ENCODE results near the gene LRRC37A. TPM values are rescaled to one million over a fixed set of nuclear protein-coding genes. Genes with fewer than 3 reads are reported as not detected.
"Not testable (repeated sequence)": the region's sequence is repeated elsewhere in the genome, so short reads cannot be mapped to it uniquely, and the experiment has no call there.

LRRC37A gene
- total and polyA plus RNA-seq, 2 experiments from 2014 or later, result 1.2 to 1.4 TPM

DNA sequence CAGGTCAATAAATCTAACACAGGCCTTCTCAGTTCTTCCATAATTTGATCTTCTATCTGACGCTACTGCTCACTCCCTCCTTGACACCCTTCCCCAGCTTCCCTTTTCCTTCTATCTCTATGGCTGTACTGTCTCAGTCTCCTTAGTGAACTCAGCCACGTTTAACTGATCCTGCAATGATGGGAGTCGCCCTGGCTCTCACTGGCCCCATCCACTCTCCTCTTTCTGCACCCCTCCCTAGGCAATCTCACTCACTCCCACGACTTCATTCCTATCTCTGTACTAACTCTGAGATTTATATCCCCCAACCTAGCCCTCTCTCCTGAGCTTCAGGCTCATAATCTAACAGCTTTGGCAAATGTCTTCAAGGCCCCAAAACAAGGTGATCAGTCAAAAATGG is 58.9 kb downstream of the LRRC37A start:
- DNase-seq (ENCODE audit: low spot score); H3K9me3 ChIP-seq (ENCODE audit: low read depth); H3K79me2 ChIP-seq; H3K4me1 ChIP-seq (ENCODE audit: insufficient read depth); H3K4me3 ChIP-seq; H4K20me1 ChIP-seq (ENCODE audit: insufficient read depth, poor library complexity, severe bottlenecking); H3K36me3 ChIP-seq (replicated peaks; ENCODE audit: insufficient read depth, low read depth); H3K9me2 ChIP-seq (replicated peaks; ENCODE audit: insufficient read depth); H3K27me3 ChIP-seq; H2AFZ ChIP-seq; H3K4me2 ChIP-seq; H3K27ac ChIP-seq: not testable (repeated sequence)
- no CpG with 5 or more reads among the region's 4 CpGs for whole genome bisulfite sequencing (ENCODE audit: low lambda C conversion rate, missing lambda C conversion rate)

DNA sequence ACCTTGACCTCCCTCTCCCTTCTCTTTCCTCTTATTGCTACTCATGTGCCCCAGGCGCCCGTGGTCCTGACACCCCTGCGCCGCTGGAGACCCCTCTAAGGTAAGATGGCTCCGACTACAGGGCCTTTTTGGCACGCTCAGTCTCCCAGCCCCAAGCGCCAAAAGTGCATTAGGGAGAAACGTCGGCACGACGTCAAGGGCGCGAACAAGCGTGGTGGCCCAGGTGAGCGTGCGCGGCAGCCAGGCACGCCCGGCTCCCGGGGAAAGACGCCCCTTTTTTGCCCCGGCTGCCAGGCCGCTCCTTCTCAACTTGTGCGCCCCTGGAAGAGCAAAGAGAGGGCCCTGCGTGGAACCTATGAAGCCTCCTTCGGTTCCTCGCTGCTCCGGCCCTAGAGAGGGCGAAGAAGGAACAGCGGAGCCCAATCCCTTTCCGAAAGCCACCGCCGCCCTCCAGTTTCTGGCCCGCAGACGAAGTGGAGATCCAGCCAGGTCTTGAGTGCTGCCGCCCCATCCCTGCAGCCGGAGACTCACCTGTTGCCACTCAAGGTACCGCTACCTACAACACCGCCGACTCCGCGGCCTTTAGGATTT is 66.3 kb downstream of the LRRC37A start:
- not testable (repeated sequence) for H3K4me1 ChIP-seq (ENCODE audit: insufficient read depth); H3K9me3 ChIP-seq (ENCODE audit: low read depth); H3K27ac ChIP-seq; H4K20me1 ChIP-seq (ENCODE audit: insufficient read depth, poor library complexity, severe bottlenecking); H3K9me2 ChIP-seq (replicated peaks; ENCODE audit: insufficient read depth); H3K4me3 ChIP-seq; H3K4me2 ChIP-seq; DNase-seq (ENCODE audit: low spot score); H3K27me3 ChIP-seq; H3K36me3 ChIP-seq (replicated peaks; ENCODE audit: insufficient read depth, low read depth); H3K79me2 ChIP-seq; H2AFZ ChIP-seq
- WGBS (ENCODE audit: low lambda C conversion rate, missing lambda C conversion rate), result no CpG with 5 or more reads among the region's 42 CpGs

DNA sequence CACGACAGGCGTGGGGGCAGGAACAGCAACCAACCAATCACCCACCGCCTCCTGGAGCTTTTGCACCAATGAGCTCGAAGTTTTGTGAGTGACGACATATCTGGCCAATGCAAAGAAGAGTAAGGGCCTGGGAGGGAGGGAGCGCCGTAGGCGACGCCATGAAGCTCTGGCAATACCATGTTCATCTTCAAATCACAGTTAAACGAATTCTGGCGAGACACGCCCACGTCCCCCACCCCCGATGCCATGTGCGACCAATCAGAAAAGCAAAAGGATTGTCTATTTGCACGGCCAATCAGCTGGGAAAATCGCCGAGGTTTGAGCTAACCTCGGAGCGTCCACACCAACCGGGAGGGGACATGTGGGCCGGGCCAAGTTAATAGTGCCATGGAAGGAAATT is 66.8 kb downstream of the LRRC37A start, which contains the start of gene ARL17B:
Gene ARL17B, minus strand, starts transcription at position 12 of the 400 bp plus-strand sequence. CDS start 3,369 bp downstream, outside the sequence.
- not testable (repeated sequence) for H2AFZ ChIP-seq; H4K20me1 ChIP-seq (ENCODE audit: insufficient read depth, poor library complexity, severe bottlenecking); H3K9me2 ChIP-seq (replicated peaks; ENCODE audit: insufficient read depth); H3K4me2 ChIP-seq; DNase-seq (ENCODE audit: low spot score); H3K9me3 ChIP-seq (ENCODE audit: low read depth); H3K27me3 ChIP-seq; H3K36me3 ChIP-seq (replicated peaks; ENCODE audit: insufficient read depth, low read depth); H3K4me1 ChIP-seq (ENCODE audit: insufficient read depth); H3K4me3 ChIP-seq; H3K27ac ChIP-seq; H3K79me2 ChIP-seq
- WGBS (ENCODE audit: low lambda C conversion rate, missing lambda C conversion rate), result 0% methylated on average over 3 of the region's 22 CpGs

DNA sequence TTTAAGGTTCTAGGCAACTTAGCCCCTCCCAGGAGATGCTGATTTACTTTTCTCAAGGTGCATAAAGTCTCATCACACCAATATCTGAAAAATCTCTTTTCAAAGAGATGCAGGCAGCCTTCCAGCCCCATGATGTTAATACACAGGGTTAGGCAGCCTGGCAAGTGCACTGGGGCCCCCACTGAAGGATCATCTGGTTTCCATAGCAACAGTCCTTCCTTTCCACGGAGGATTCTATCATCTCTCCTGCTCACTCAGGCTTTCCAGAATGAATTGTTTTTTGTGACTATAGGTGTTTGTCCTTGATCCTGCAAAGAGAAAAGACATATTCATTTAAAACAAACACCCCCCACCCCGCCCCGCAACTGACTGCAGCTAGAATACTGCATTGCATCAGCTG is 72.6 kb downstream of the LRRC37A start:
- not testable (repeated sequence) for DNase-seq (ENCODE audit: low spot score); H3K79me2 ChIP-seq; H3K4me1 ChIP-seq (ENCODE audit: insufficient read depth); H3K36me3 ChIP-seq (replicated peaks; ENCODE audit: insufficient read depth, low read depth); H2AFZ ChIP-seq; H3K27me3 ChIP-seq; H3K9me3 ChIP-seq (ENCODE audit: low read depth); H4K20me1 ChIP-seq (ENCODE audit: insufficient read depth, poor library complexity, severe bottlenecking); H3K27ac ChIP-seq; H3K4me3 ChIP-seq; H3K4me2 ChIP-seq; H3K9me2 ChIP-seq (replicated peaks; ENCODE audit: insufficient read depth)
- WGBS (ENCODE audit: low lambda C conversion rate, missing lambda C conversion rate), result no CpG with 5 or more reads among the region's 3 CpGs

DNA sequence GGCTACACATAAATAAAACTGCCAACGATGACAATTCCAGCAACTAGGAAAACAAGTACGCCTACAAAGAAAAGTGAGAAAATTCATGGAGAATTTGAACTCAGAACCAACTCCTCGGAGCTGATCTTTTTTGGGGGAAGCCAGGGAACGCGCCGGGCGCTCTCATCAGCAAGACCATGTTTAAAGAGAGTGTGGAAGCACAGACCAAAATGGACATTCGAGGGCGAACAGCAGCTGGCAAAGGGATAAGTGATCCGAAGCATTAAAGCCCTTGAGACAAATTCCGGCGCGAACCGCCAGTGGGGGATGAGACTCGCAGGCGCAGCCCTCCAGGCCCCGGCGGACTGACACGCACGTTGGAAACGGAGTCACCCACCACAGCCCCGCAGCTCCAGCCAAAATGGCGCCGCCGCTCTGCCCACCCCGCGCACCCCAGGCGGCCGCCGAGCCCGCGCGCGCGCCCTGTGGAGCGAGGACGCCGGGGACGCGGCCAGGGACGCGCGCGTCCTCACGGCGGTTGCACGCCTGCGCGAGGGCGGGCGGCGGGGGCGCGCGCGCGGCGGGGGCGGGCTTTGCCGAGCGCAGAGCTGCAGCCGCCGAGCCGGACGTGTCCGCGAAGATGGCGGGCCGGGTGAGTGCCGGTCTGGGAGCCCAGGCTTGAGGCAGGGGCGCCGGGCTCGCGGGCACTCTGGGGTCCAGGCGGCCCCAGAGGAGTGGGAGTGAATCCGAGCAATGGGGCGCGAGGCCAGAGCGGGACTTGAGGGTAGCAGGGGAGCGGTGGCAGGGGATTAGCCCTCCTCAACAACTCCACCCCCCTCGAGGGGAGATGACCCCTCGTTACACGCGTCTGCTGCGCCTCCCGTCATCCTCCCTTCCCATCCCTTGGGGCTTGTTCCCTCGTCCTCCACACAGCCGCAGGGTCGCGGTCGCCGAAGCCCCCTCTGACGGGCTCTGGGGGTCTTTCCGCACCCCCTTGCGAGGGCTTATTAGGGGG is 77.6 kb downstream of the LRRC37A start:
- not testable (repeated sequence) for H3K4me2 ChIP-seq; H3K4me3 ChIP-seq; H4K20me1 ChIP-seq (ENCODE audit: insufficient read depth, poor library complexity, severe bottlenecking); H2AFZ ChIP-seq; H3K36me3 ChIP-seq (replicated peaks; ENCODE audit: insufficient read depth, low read depth); H3K27ac ChIP-seq; H3K4me1 ChIP-seq (ENCODE audit: insufficient read depth); DNase-seq (ENCODE audit: low spot score); H3K79me2 ChIP-seq; H3K9me3 ChIP-seq (ENCODE audit: low read depth); H3K27me3 ChIP-seq; H3K9me2 ChIP-seq (replicated peaks; ENCODE audit: insufficient read depth)
- WGBS (ENCODE audit: low lambda C conversion rate, missing lambda C conversion rate), result no CpG with 5 or more reads among the region's 95 CpGs

DNA sequence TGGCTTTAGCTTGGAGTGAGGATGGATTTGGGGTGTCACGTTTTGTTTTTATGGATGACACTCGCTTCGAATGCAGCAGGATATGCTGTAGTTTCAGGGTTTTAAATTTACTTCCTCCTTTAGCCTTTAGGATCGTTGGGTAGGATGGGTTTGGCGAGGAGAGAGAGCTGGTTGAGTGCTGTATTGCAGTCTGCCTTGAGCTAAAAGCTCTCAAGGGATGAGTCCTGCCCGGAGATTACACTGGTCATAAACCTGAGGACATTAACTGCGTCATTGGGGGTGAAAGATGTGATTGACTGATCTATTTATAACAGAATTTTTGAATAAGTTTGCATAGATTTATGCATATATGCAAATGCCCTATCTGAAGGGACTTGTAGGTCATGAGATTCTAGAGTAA is 78.5 kb downstream of the LRRC37A start:
- H3K27ac ChIP-seq; H3K4me2 ChIP-seq; H3K4me3 ChIP-seq; H3K9me2 ChIP-seq (replicated peaks; ENCODE audit: insufficient read depth); H4K20me1 ChIP-seq (ENCODE audit: insufficient read depth, poor library complexity, severe bottlenecking); H3K27me3 ChIP-seq; H3K9me3 ChIP-seq (ENCODE audit: low read depth); H3K79me2 ChIP-seq; H2AFZ ChIP-seq; H3K36me3 ChIP-seq (replicated peaks; ENCODE audit: insufficient read depth, low read depth); H3K4me1 ChIP-seq (ENCODE audit: insufficient read depth); DNase-seq (ENCODE audit: low spot score): not testable (repeated sequence)
- no CpG with 5 or more reads among the region's 7 CpGs for whole genome bisulfite sequencing (ENCODE audit: low lambda C conversion rate, missing lambda C conversion rate)

DNA sequence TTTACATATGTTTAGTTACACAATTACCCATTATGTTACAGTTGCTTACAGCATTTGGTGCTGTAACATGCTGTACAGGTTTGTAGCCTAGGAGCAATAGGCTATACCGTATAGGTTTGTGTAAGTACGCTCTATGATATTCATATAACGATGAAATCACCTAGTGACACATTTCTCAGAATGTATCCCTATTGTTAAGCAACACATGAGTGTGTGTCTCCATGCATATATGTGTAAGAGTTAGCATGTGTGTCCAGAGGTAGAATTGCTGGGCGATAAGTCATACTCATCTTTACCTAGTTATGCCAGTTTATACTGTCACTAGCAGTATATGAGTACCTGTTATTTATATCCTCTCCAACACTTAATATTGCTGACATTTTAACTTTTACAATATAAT is 88.2 kb downstream of the LRRC37A start:
- not testable (repeated sequence) for H3K36me3 ChIP-seq (replicated peaks; ENCODE audit: insufficient read depth, low read depth); H3K4me2 ChIP-seq; H3K9me2 ChIP-seq (replicated peaks; ENCODE audit: insufficient read depth); H3K27me3 ChIP-seq; H3K4me3 ChIP-seq; H3K27ac ChIP-seq; H3K79me2 ChIP-seq; H3K9me3 ChIP-seq (ENCODE audit: low read depth); H2AFZ ChIP-seq; DNase-seq (ENCODE audit: low spot score); H4K20me1 ChIP-seq (ENCODE audit: insufficient read depth, poor library complexity, severe bottlenecking); H3K4me1 ChIP-seq (ENCODE audit: insufficient read depth)
- 98% methylated on average over 3 of the region's 4 CpGs for WGBS (ENCODE audit: low lambda C conversion rate, missing lambda C conversion rate)

DNA sequence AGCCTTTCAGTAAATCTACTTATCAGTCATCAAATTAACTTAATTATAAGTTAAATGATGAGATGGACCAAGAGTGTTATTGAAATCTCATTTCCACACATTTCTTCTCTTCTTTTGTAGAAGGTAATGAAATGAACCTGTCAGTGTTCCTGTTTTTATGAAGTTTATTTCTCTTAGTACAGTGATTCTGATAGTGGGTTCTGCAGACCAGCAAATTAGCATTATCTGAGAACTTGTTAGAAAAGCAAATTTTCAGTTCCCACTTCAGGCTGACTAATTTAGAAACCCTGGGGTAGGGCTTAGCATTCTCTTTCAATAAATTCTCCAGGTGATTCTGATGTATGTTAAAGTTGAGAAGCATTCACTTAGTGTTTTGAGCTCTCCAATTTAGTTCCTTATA is 90.6 kb downstream of the LRRC37A start:
- not testable (repeated sequence) for H3K9me2 ChIP-seq (replicated peaks; ENCODE audit: insufficient read depth); H2AFZ ChIP-seq; H3K79me2 ChIP-seq; H3K4me1 ChIP-seq (ENCODE audit: insufficient read depth); H3K27ac ChIP-seq; H3K4me3 ChIP-seq; H3K36me3 ChIP-seq (replicated peaks; ENCODE audit: insufficient read depth, low read depth); H4K20me1 ChIP-seq (ENCODE audit: insufficient read depth, poor library complexity, severe bottlenecking); DNase-seq (ENCODE audit: low spot score); H3K4me2 ChIP-seq; H3K27me3 ChIP-seq; H3K9me3 ChIP-seq (ENCODE audit: low read depth)

Data from hepatocyte (in vitro differentiated cells).